ENCODE measurements around the gene MZT1.
"Not testable (repeated sequence)": the region's sequence is repeated elsewhere in the genome, so short reads cannot be mapped to it uniquely, and the experiment has no call there.

Gene MZT1

GRCh38 chr13:72727417-72728289 lies at the start of gene MZT1, which contains the start of gene BORA:
MZT1 (minus strand) TSS chr13:72727629; CDS start chr13:72727602, 27 bp downstream.
BORA (plus strand) TSS chr13:72727923; CDS start chr13:72728941, 1,018 bp downstream.
- DNase-seq, result peak; percentile 94 to 95

- DNase-seq, result no peak
Measured at GRCh38 chr13:72774019-72774418, 46.6 kb upstream of the MZT1 start.

- DNase-seq, result no peak
Measured at GRCh38 chr13:72763411-72763810, 36.0 kb upstream of the MZT1 start.

GRCh38 chr13:72760189-72760588 lies 32.8 kb upstream of the MZT1 start:
- DNase-seq, result no peak

GRCh38 chr13:72757792-72758535 lies 30.5 kb upstream of the MZT1 start:
- DNase-seq, result no peak

- no peak for DNase-seq
Measured at GRCh38 chr13:72754111-72754510, 26.7 kb upstream of the MZT1 start.

GRCh38 chr13:72751220-72751619 lies 23.8 kb upstream of the MZT1 start:
- DNase-seq, result no peak

GRCh38 chr13:72745260-72745659 lies 17.8 kb upstream of the MZT1 start:
- DNase-seq, result no peak

- DNase-seq, result no peak
Measured at GRCh38 chr13:72740015-72740414, 12.6 kb upstream of the MZT1 start.

GRCh38 chr13:72737033-72737432 lies 9.6 kb upstream of the MZT1 start:
- no peak for DNase-seq

GRCh38 chr13:72728290-72728605 lies 819 bp upstream of the MZT1 start:
- peak; percentile 18 to 19 for DNase-seq

GRCh38 chr13:72726726-72727416 lies 558 bp downstream of the MZT1 start:
- peak; percentile 25 to 27 for DNase-seq

- not testable (repeated sequence) for DNase-seq
Measured at GRCh38 chr13:72726185-72726584, 1.2 kb downstream of the MZT1 start.

GRCh38 chr13:72716776-72717175 lies 10.7 kb downstream of the MZT1 start:
- no peak for DNase-seq

- peak; percentile 70 to 73 for DNase-seq
Measured at GRCh38 chr13:72700509-72700908, 26.9 kb downstream of the MZT1 start.

GRCh38 chr13:72698164-72698563 lies 29.3 kb downstream of the MZT1 start:
- no peak for DNase-seq

GRCh38 chr13:72696579-72696978 lies 30.9 kb downstream of the MZT1 start:
- DNase-seq, result peak; percentile 7 to 28

- no peak for DNase-seq
Measured at GRCh38 chr13:72694314-72694713, 33.1 kb downstream of the MZT1 start.

- DNase-seq, result no peak
Measured at GRCh38 chr13:72693832-72694231, 33.6 kb downstream of the MZT1 start.

- no peak for DNase-seq
Measured at GRCh38 chr13:72692884-72693514, 34.4 kb downstream of the MZT1 start.

GRCh38 chr13:72689181-72689696 lies 38.2 kb downstream of the MZT1 start:
- DNase-seq, result no peak

GRCh38 chr13:72686766-72687165 lies 40.7 kb downstream of the MZT1 start:
- DNase-seq, result no peak

GRCh38 chr13:72680353-72680752 lies 47.1 kb downstream of the MZT1 start:
- no peak for DNase-seq
